Ectodermal cell (in vitro differentiated cells): ENCODE results near the gene C1orf21.

Source experiments
- H3K27ac ChIP-seq: 2 replicates; pipeline ENCODE4 v1.7.0; 2013; ENCODE audit warnings: mild to moderate bottlenecking, low read depth, low read length; ENCODE audit not compliant: insufficient read depth, poor library complexity, severe bottlenecking
- H3K27me3 ChIP-seq: 2 replicates; pipeline ENCODE4 v1.7.0; 2013; ENCODE audit warnings: mild to moderate bottlenecking, low read length; ENCODE audit not compliant: insufficient read depth, control insufficient read depth, poor library complexity, severe bottlenecking
- H3K36me3 ChIP-seq: one replicate; pipeline ENCODE4 v1.7.0; 2013; ENCODE audit warnings: low read length; ENCODE audit not compliant: control insufficient read depth, insufficient read depth
- H3K4me1 ChIP-seq: one replicate; pipeline ENCODE4 v1.7.0; 2013; ENCODE audit warnings: low read length; ENCODE audit not compliant: control insufficient read depth, insufficient read depth
- H3K4me3 ChIP-seq: 2 replicates; pipeline ENCODE4 v1.7.0; 2013; ENCODE audit warnings: low read depth, low read length, control low read depth; ENCODE audit not compliant: insufficient read depth
- H3K9me3 ChIP-seq: 2 replicates; pipeline ENCODE4 v1.7.0; 2013; ENCODE audit warnings: mild to moderate bottlenecking, low read length, moderate library complexity; ENCODE audit not compliant: control insufficient read depth
- WGBS, 2 experiments: methylation state at CpG; one replicate each; pipeline ENCODE4 v1.1.7; 2013; ENCODE audit warnings: missing lambda C conversion rate in 2 of 2; 5-methylcytosine and 5-hydroxymethylcytosine counted together

C1orf21 gene

GRCh38 chr1:184393962-184394361 lies 7.1 kb downstream of the C1orf21 start:
- Histone ChIP-seq H3K27ac (no peak overlapping the region), H3K36me3 (no peaks in the 10 kb centered on the region), H3K4me1 (peaks cover 8% of the 10 kb centered on the region), H3K27me3 (no peaks in the 10 kb centered on the region), H3K4me3 (no peak overlapping the region), H3K9me3 (no peaks in the 10 kb centered on the region)

DNA sequence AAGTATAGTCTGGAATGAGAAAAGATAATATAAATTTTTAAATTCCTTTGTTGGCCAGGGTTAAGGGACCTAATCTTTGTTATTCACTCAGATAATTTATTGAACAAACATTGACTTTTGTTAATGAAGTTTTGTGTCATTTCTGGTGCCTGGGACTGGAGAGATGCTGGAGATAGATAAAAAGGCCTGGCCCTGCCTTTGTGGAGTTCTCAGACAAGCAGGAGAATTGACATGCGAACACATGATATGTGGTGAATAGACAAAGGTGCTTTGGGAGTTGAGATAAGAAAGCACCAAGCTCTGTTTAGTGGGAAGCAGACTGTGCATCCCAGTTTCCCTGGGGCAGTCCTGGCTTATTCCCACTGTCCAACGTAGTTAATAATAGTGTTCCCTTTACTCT lies 8.5 kb downstream of the C1orf21 start:
- Histone ChIP-seq H3K4me1 (no peaks in the 10 kb centered on the region), H3K27me3 (no peaks in the 10 kb centered on the region), H3K4me3 (no peak overlapping the region), H3K36me3 (no peaks in the 10 kb centered on the region), H3K27ac (no peak overlapping the region), H3K9me3 (no peaks in the 10 kb centered on the region)
- WGBS, 2 experiments, result 93 to 98% methylated on average over 2 of the region's 2 CpGs

DNA sequence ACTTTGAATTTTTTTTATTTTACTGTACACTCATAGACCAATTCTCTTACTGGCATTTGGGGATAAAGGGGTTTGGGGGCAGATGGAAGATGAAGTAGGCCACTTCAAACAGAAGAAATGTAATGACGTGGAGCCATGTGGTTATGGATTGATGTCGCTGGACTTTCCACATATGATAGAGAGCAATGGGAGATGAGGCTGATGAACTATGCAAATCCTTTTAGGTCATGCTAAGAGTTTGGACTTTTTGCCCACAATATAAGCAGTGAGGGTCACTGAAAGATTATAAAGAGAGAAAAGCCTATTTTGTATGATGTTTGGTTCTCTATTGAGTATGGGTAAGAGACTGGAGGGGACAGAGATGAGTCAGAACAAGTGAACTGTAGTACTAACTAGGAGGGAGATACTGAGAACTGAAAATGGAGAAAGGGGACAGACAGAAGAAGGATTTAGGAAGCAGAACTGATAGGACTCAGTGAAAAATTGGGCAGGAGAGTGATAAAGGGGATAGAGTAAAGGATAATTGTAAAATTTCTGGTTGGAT lies 9.2 kb downstream of the C1orf21 start:
- no peaks in the 10 kb centered on the region for H3K27me3 ChIP-seq
- no peaks in the 10 kb centered on the region for H3K4me1 ChIP-seq
- H3K4me3 ChIP-seq, result no peak overlapping the region
- no peak overlapping the region for H3K27ac ChIP-seq
- no peaks in the 10 kb centered on the region for H3K9me3 ChIP-seq
- H3K36me3 ChIP-seq, result no peaks in the 10 kb centered on the region
- 72 to 78% methylated on average over 2 of the region's 2 CpGs for WGBS, 2 experiments

GRCh38 chr1:184399192-184399847 lies 12.5 kb downstream of the C1orf21 start:
- Histone ChIP-seq H3K36me3 (no peaks in the 10 kb centered on the region), H3K27ac (no peak overlapping the region), H3K27me3 (no peaks in the 10 kb centered on the region), H3K4me1 (no peaks in the 10 kb centered on the region), H3K4me3 (no peak overlapping the region), H3K9me3 (no peaks in the 10 kb centered on the region)
- WGBS, 2 experiments, result 63 to 70% methylated on average over 5 of the region's 5 CpGs

DNA sequence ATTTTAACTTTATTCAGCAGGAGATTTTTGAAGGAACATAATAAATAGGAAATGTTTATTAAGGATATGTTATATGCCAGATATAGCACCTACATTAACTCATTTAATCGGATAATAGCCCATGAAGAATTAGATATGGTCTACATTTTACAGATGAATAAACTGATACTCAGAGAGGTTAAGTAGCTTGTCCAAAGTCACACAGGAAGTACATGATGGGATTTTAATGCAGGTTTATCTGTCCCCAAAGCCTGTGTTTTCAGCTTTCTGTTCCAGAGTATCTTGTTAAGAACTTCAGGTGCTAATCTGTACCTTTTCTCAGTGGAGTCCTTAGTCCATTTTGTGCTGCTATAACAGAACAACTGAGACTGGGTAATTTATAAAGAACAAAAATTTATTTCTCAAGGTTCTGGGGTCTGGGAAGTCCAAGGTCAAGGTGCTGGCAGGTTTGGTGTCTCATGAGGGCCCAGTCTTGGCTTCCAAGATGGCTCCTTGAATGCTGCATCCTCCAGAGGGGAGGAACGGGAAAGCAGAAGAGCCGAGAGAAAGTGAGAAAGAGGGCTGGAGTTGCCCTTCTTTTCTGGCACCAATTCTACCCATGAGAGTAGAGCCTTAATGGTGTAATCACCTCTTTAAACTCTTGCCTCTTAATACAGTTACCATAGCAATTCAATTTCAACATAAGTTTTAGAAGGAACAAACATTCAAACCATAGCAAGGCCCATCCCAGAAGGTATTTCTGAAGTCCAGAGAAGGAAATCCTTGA lies 17.3 kb downstream of the C1orf21 start:
- no peaks in the 10 kb centered on the region for H3K27me3 ChIP-seq
- H3K9me3 ChIP-seq, result no peaks in the 10 kb centered on the region
- no peak overlapping the region for H3K4me3 ChIP-seq
- H3K4me1 ChIP-seq, result peaks cover 23% of the 10 kb centered on the region
- H3K27ac ChIP-seq, result no peak overlapping the region
- no peaks in the 10 kb centered on the region for H3K36me3 ChIP-seq
- WGBS, 2 experiments, result 93% methylated on average over 2 to 3 of the region's 3 CpGs

- no peak overlapping the region for H3K4me3 ChIP-seq
- no peaks in the 10 kb centered on the region for H3K9me3 ChIP-seq
- H3K27ac ChIP-seq, result no peak overlapping the region
- peaks cover 27% of the 10 kb centered on the region for H3K4me1 ChIP-seq
- H3K36me3 ChIP-seq, result no peaks in the 10 kb centered on the region
- H3K27me3 ChIP-seq, result no peaks in the 10 kb centered on the region
- WGBS, 2 experiments, result 78 to 92% methylated on average over 2 of the region's 2 CpGs
Observed at GRCh38 chr1:184404727-184405027, 17.8 kb downstream of the C1orf21 start.

- Histone ChIP-seq H3K27me3 (no peaks in the 10 kb centered on the region), H3K9me3 (no peaks in the 10 kb centered on the region), H3K36me3 (no peaks in the 10 kb centered on the region), H3K4me3 (no peak overlapping the region), H3K27ac (no peak overlapping the region), H3K4me1 (peaks cover 27% of the 10 kb centered on the region)
- 75 to 91% methylated on average over 4 of the region's 4 CpGs for WGBS, 2 experiments
Observed at GRCh38 chr1:184405094-184405800, 18.4 kb downstream of the C1orf21 start.

DNA sequence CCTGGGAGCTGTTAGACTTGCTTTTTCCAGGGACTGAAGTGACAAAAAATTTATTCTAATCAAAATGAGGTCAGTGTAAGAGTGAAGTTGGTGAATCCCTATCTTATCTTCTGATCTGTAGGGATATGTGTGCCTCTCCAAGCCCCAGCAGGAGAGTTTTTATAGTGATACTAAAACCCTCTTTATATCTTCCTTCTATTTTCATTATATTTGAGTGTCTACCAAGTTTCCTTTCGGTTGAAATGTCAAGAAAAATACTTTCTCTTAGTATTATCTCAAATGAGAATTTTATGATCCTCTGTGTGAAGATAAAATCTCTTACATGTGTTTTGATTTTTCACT lies 18.9 kb downstream of the C1orf21 start:
- H3K4me3 ChIP-seq, result no peak overlapping the region
- no peaks in the 10 kb centered on the region for H3K9me3 ChIP-seq
- peaks cover 27% of the 10 kb centered on the region for H3K4me1 ChIP-seq
- H3K27me3 ChIP-seq, result no peaks in the 10 kb centered on the region
- no peaks in the 10 kb centered on the region for H3K36me3 ChIP-seq
- WGBS, 2 experiments, result no CpG with 5 or more reads among the region's 1 CpG
- no peak overlapping the region for H3K27ac ChIP-seq

DNA sequence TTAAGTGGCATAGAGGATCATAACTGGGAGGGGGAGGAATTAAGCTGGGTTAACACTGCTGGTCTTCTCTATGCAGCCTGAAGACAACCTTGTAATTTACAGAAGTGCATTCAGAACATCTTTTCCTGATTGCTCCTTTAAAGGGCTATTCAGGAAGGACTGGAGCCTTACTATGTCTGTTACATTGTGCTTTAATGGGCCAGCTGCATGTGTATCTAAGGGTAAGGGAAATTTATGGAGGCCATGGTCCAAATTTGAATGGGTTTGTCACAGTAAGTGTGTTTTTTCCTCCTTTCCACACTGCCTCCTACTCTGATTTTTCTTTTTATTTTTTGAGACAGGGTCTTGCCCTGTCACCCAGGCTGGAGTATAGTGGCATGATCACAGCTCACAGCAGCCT lies 19.6 kb downstream of the C1orf21 start:
- H3K36me3 ChIP-seq, result no peaks in the 10 kb centered on the region
- no peak overlapping the region for H3K27ac ChIP-seq
- H3K4me1 ChIP-seq, result peaks cover 27% of the 10 kb centered on the region
- H3K27me3 ChIP-seq, result no peaks in the 10 kb centered on the region
- no peaks in the 10 kb centered on the region for H3K9me3 ChIP-seq
- H3K4me3 ChIP-seq, result no peak overlapping the region

- peaks cover 27% of the 10 kb centered on the region for H3K4me1 ChIP-seq
- no peaks in the 10 kb centered on the region for H3K36me3 ChIP-seq
- no peaks in the 10 kb centered on the region for H3K9me3 ChIP-seq
- H3K27ac ChIP-seq, result peak overlapping the region; percentile 67
- no peaks in the 10 kb centered on the region for H3K27me3 ChIP-seq
- no peak overlapping the region for H3K4me3 ChIP-seq
- 85 to 87% methylated on average over 3 to 5 of the region's 5 CpGs for WGBS, 2 experiments
Observed at GRCh38 chr1:184407816-184408510, 21.1 kb downstream of the C1orf21 start.
